ENCODE data around the gene JUN. TPM values are rescaled to one million over a fixed set of nuclear protein-coding genes. Genes with fewer than 3 reads are reported as not detected.

The JUN gene
- total RNA-seq, 1 experiment from 2014 or later = 14.2 TPM

GRCh38 chr1:58764294-58764978 lies 19.4 kb downstream of the JUN start:
- Mint-ChIP-seq H3K4me1 (peaks cover 8 to 13% of the 10 kb centered on the region in 2 experiments), H3K4me3 (no peak overlapping the region), H3K27ac (no peak overlapping the region), H3K9me3 (no peaks in the 10 kb centered on the region), H3K27me3 (ENCODE audit: low read depth) (peaks cover 2% of the 10 kb centered on the region; the same call in 1 of the 2 replicates), H3K36me3 (ENCODE audit: insufficient read depth in 1 of 3, low read depth in 3 of 3) (no peaks in the 10 kb centered on the region)
- Histone ChIP-seq H3K27ac (ENCODE audit: insufficient read length, low read depth, low read length) (no peak overlapping the region), H4K91ac (ENCODE audit: insufficient read length, low read depth, low read length) (no peak overlapping the region), H3K79me2 (ENCODE audit: insufficient read depth, low read length) (no peaks in the 10 kb centered on the region), H3K14ac (ENCODE audit: insufficient read depth, low read length) (no peak overlapping the region), H2BK20ac (ENCODE audit: low read depth, low read length, poor library complexity, severe bottlenecking) (no peak overlapping the region), H3K79me1 (ENCODE audit: insufficient read depth, low read depth, low read length, poor library complexity, severe bottlenecking) (no peaks in the 10 kb centered on the region), H2AFZ (ENCODE audit: low read length) (no peak overlapping the region), H2BK120ac (ENCODE audit: low read depth, low read length, poor library complexity, severe bottlenecking) (no peak overlapping the region), H3K4ac (ENCODE audit: low read depth, low read length) (no peak overlapping the region), H3K4me2 (ENCODE audit: insufficient read depth, insufficient read length, low read length) (no peak overlapping the region), H2BK5ac (ENCODE audit: insufficient read length, low read length) (no peak overlapping the region), H3K23me2 (ENCODE audit: insufficient read length, low read depth, low read length, poor library complexity, severe bottlenecking) (no peaks in the 10 kb centered on the region), H3K4me1 (ENCODE audit: insufficient read depth, low read length) (no peaks in the 10 kb centered on the region), H2BK12ac (ENCODE audit: insufficient read length, low read depth, low read length) (no peak overlapping the region), H4K20me1 (ENCODE audit: control insufficient read depth, insufficient read depth, insufficient read length) (no peaks in the 10 kb centered on the region), H4K8ac (replicated peaks; ENCODE audit: insufficient read length, low read depth, low read length) (no peak overlapping the region), H3K56ac (ENCODE audit: insufficient read length, low read depth, low read length) (no peak overlapping the region), H2AK5ac (ENCODE audit: insufficient read length, low read length) (no peak overlapping the region), H4K5ac (ENCODE audit: insufficient read length, low read depth, low read length) (no peak overlapping the region), H3K23ac (ENCODE audit: insufficient read length, low read depth, low read length) (no peak overlapping the region), H3K18ac (ENCODE audit: insufficient read length, low read depth, low read length) (no peak overlapping the region), H3K9ac (ENCODE audit: extremely low read depth, insufficient read length, low read length) (no peak overlapping the region), H3T11ph (ENCODE audit: low read length) (no peak overlapping the region), H3K27me3 (ENCODE audit: insufficient read depth, low read length) (no peaks in the 10 kb centered on the region), H3K9me3 (ENCODE audit: control insufficient read depth, low read depth, low read length) (no peaks in the 10 kb centered on the region), H2BK15ac (ENCODE audit: low read depth, low read length) (no peak overlapping the region)
- no CpG with 5 or more reads among the region's 3 CpGs for WGBS (ENCODE audit: extremely low coverage, insufficient read length, low lambda C conversion rate)
- no peak for TF ChIP-seq CTCF (conservative IDR thresholded peaks at IDR 0.05)
- no peak for DNase-seq

Data from H9 (cell line).